A549 treated with Hydrocortisone at 1 μM for 4 hours (cell line): ENCODE measurements around the gene SLC35D2. TPM values are rescaled to one million over a fixed set of nuclear protein-coding genes. Genes with fewer than 3 reads are reported as not detected.

Experiments
- total RNA-seq: library from RNA; stranded (reverse); fragments of 200-300 nt; extraction: Qiagen RNA extraction; gene quantifications from 5 replicates; pipeline ENCODE4 v1.2.3, GENCODE V29; 2022

Gene SLC35D2
- 17.7 to 21.2 TPM (median 20.7 TPM) in 5 replicates for total RNA-seq

GRCh38 chr9:96383165-96383942 lies at the start of gene SLC35D2:
TSS of gene SLC35D2 (minus strand) at chr9:96383711. CDS start at chr9:96383634, 77 bp downstream.

GRCh38 chr9:96418083-96418919 lies 34.8 kb upstream of the SLC35D2 start, which contains the start of gene ZNF367:
TSS of gene ZNF367 (minus strand) at chr9:96418370. CDS start at chr9:96418032, 338 bp downstream.

GRCh38 chr9:96302021-96302420 lies 81.5 kb downstream of the SLC35D2 start, which contains the start of gene HSD17B3:
TSS of gene HSD17B3 (minus strand) at chr9:96302176. CDS start at chr9:96302104, 72 bp downstream.

Other genes starting within 250 kb of the SLC35D2 start
- gene HSD17B3, start 81.5 kb downstream of the SLC35D2 start, total RNA-seq = 0.20 TPM in 2 of 5 replicates, not detected in the others
- 4.9 to 6.0 TPM (median 5.2 TPM) in 5 replicates for gene ZNF367, start 34.7 kb upstream of the SLC35D2 start, total RNA-seq
- gene HABP4, start 66.5 kb upstream of the SLC35D2 start, total RNA-seq = 14.8 to 16.5 TPM (median 15.3 TPM) in 5 replicates
- gene CDC14B, start 236.1 kb upstream of the SLC35D2 start, total RNA-seq = 11.4 to 17.4 TPM (median 13.7 TPM) in 5 replicates